Suprapubic skin (tissue), 3 donors: ENCODE measurements around the gene GC.

Experiments used
- EP300 ChIP-seq: sonication (generic); formaldehyde crosslinking; IDR thresholded peaks from one replicate; pipeline ENCODE4 v1.6.1; 2017; ENCODE audit warnings: antibody characterized with exemption
- POLR2A ChIP-seq, 2 donors: fragments of 450-650 bp; IDR thresholded peaks; one replicate each; pipeline ENCODE4 v1.6.1; 2017; ENCODE audit warnings: antibody characterized with exemption in 2 of 2, mild to moderate bottlenecking in 2 of 2, moderate library complexity in 2 of 2
- TF ChIP-seq, protein P1 (sequence below), 2 donors: fragments of 200-600 bp in 1 of 2; fragments of 450-650 bp in 1 of 2; sonication (generic) in 1 of 2; IDR thresholded peaks; one replicate each; pipeline ENCODE4 v1.5.1; 2016 to 2019; ENCODE audit warnings: antibody characterized with exemption in 2 of 2, mild to moderate bottlenecking in 1 of 2, moderate library complexity in 1 of 2

- TF ChIP-seq, protein P1, sequence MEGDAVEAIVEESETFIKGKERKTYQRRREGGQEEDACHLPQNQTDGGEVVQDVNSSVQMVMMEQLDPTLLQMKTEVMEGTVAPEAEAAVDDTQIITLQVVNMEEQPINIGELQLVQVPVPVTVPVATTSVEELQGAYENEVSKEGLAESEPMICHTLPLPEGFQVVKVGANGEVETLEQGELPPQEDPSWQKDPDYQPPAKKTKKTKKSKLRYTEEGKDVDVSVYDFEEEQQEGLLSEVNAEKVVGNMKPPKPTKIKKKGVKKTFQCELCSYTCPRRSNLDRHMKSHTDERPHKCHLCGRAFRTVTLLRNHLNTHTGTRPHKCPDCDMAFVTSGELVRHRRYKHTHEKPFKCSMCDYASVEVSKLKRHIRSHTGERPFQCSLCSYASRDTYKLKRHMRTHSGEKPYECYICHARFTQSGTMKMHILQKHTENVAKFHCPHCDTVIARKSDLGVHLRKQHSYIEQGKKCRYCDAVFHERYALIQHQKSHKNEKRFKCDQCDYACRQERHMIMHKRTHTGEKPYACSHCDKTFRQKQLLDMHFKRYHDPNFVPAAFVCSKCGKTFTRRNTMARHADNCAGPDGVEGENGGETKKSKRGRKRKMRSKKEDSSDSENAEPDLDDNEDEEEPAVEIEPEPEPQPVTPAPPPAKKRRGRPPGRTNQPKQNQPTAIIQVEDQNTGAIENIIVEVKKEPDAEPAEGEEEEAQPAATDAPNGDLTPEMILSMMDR (IDR thresholded peaks at IDR 0.05): no peak
- no peak for TF ChIP-seq POLR2A (IDR thresholded peaks at IDR 0.05)
- no peak for TF ChIP-seq EP300
Measured at GRCh38 chr4:71816676-71817303, 32.9 kb upstream of the GC start.
